ENCODE measurements around the gene PRLR.
A peak's percentile ranks its signal among the peaks of the same experiment; 100 is the strongest.

Gene PRLR

GRCh38 chr5:35218981-35219380 is 11.3 kb downstream of the PRLR start:
- no peak overlapping the region for H3K27ac ChIP-seq
- TF ChIP-seq ZFX (IDR thresholded peaks at IDR 0.05): no peak
- TF ChIP-seq CTCF (conservative IDR thresholded peaks at IDR 0.05): peak; percentile 22; the same call in 1 of the 2 replicates

GRCh38 chr5:35214051-35214450 is 16.2 kb downstream of the PRLR start:
- no peak for TF ChIP-seq ZFX (IDR thresholded peaks at IDR 0.05)
- TF ChIP-seq CTCF (conservative IDR thresholded peaks at IDR 0.05): no peak
- peak overlapping the region; percentile 63 for H3K27ac ChIP-seq

- H3K27ac ChIP-seq: peak overlapping the region; percentile 63
- TF ChIP-seq CTCF (conservative IDR thresholded peaks at IDR 0.05) (peak; percentile 53), ZFX (IDR thresholded peaks at IDR 0.05) (no peak)
Observed at GRCh38 chr5:35213608-35214007, 16.7 kb downstream of the PRLR start.

- H3K27ac ChIP-seq: no peak overlapping the region
- TF ChIP-seq CTCF (conservative IDR thresholded peaks at IDR 0.05): no peak
Observed at GRCh38 chr5:35212122-35212982, 17.9 kb downstream of the PRLR start.

DNA sequence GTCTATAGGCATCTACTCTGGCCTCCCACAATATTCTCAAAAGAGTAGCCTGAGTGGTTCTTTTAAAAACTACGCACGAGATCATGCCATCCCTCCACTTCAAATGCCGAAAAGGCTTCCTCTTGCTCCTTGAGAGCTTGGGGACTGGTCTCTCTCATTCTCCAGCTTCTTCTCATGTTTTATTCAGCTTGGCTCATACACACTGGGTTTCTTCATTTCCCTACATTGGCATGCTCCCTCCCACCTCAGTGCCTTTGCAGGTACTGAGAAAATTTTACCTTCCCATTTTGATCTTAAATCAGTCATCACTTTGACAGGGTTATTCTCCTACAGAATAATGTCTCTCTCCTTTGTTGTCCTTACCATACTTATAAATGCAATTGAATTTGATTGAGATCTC is 20.4 kb downstream of the PRLR start:
- no peak overlapping the region for H3K27ac ChIP-seq
- TF ChIP-seq ZFX (IDR thresholded peaks at IDR 0.05): no peak
- TF ChIP-seq CTCF (conservative IDR thresholded peaks at IDR 0.05): no peak

- no peak for TF ChIP-seq ZFX (IDR thresholded peaks at IDR 0.05)
- TF ChIP-seq CTCF (conservative IDR thresholded peaks at IDR 0.05): no peak
- no peak overlapping the region for H3K27ac ChIP-seq
Observed at GRCh38 chr5:35205606-35206005, 24.7 kb downstream of the PRLR start.

DNA sequence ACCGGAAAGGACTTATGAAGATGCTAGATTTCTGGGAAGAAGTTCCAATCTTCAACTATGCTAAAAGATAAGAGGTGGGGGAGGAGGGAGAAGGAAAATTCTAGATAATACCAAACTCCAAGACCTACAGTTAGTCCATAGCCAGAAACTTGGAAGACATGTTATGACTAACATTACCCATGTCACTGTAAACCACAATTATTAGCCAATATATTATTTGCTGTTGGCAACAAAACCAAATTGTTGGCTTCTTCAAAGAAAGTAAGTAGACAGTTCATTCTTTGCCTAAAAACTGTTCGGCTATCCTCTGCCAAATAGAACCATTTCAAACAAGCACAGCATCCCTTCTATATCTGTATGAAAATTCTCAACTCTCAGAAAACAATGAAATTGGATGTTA is 25.1 kb downstream of the PRLR start:
- H3K27ac ChIP-seq: no peak overlapping the region
- TF ChIP-seq CTCF (conservative IDR thresholded peaks at IDR 0.05): no peak

All from C4-2B (cell line).